HL-60/S4 (cell line): ENCODE data around the gene FAM193B.
"Not testable (repeated sequence)": the region's sequence is repeated elsewhere in the genome, so short reads cannot be mapped to it uniquely, and the experiment has no call there.

Experiments
- in situ Hi-C: fragments of 300-500 bp; cut with MboI; formaldehyde crosslinking; loops from 2 replicates; pipeline ENCODE4 v1.14.3; 2022; ENCODE audit warnings: low sequenced_read_pairs

FAM193B gene

GRCh38 chr5:177540438-177540837 lies 13.9 kb downstream of the FAM193B start:
- in situ Hi-C loops, result no loop called here

- in situ Hi-C loops, result no loop called here
These were observed 15.0 kb downstream of the FAM193B start for GRCh38 chr5:177539411-177539810.

- in situ Hi-C loops, result no loop called here
These were observed 15.5 kb downstream of the FAM193B start for GRCh38 chr5:177538876-177539275.

GRCh38 chr5:177537389-177538361 lies 16.7 kb downstream of the FAM193B start:
- in situ Hi-C loops, result no loop called here

- in situ Hi-C loops, result no loop called here
These were observed 18.0 kb downstream of the FAM193B start for GRCh38 chr5:177536386-177536785.

- in situ Hi-C loops, result no loop called here
These were observed 19.2 kb downstream of the FAM193B start for GRCh38 chr5:177535125-177535524.

- in situ Hi-C loops, result not testable (repeated sequence)
These were observed 19.9 kb downstream of the FAM193B start for GRCh38 chr5:177534433-177534832.

GRCh38 chr5:177531209-177531940 lies 23.0 kb downstream of the FAM193B start:
- in situ Hi-C loops, result no loop called here

- in situ Hi-C loops, result no loop called here
These were observed 23.7 kb downstream of the FAM193B start for GRCh38 chr5:177530638-177531037.

- in situ Hi-C loops, result no loop called here
These were observed 24.8 kb downstream of the FAM193B start for GRCh38 chr5:177529247-177530203.

GRCh38 chr5:177528631-177529030 lies 25.7 kb downstream of the FAM193B start:
- in situ Hi-C loops, result no loop called here

GRCh38 chr5:177527595-177527994 lies 26.8 kb downstream of the FAM193B start:
- in situ Hi-C loops, result no loop called here

GRCh38 chr5:177526791-177527190 lies 27.6 kb downstream of the FAM193B start:
- in situ Hi-C loops, result no loop called here

GRCh38 chr5:177526191-177526590 lies 28.2 kb downstream of the FAM193B start:
- in situ Hi-C loops, result no loop called here

- in situ Hi-C loops, result no loop called here
These were observed 29.3 kb downstream of the FAM193B start for GRCh38 chr5:177524941-177525655.

- in situ Hi-C loops, result no loop called here
These were observed 29.8 kb downstream of the FAM193B start for GRCh38 chr5:177524539-177524900.

- in situ Hi-C loops, result no loop called here
These were observed 30.4 kb downstream of the FAM193B start for GRCh38 chr5:177523711-177524538.

- in situ Hi-C loops, result no loop called here
These were observed 33.3 kb downstream of the FAM193B start for GRCh38 chr5:177520916-177521513.

GRCh38 chr5:177520271-177520670 lies 34.1 kb downstream of the FAM193B start:
- in situ Hi-C loops, result no loop called here
